Activated CD8-positive, alpha-beta memory T cell treated with anti-CD3 and anti-CD28 coated beads, Interleukin-2, amount 50 U/mL, for 24 hours (primary cell): ENCODE measurements around the gene HOXD11.

ENCODE experiments used
- DNase-seq: peaks from one replicate; pipeline ENCODE4 v3.0.0-alpha.2; 2020; ENCODE audit errors: extremely low read depth

HOXD11 gene

DNA sequence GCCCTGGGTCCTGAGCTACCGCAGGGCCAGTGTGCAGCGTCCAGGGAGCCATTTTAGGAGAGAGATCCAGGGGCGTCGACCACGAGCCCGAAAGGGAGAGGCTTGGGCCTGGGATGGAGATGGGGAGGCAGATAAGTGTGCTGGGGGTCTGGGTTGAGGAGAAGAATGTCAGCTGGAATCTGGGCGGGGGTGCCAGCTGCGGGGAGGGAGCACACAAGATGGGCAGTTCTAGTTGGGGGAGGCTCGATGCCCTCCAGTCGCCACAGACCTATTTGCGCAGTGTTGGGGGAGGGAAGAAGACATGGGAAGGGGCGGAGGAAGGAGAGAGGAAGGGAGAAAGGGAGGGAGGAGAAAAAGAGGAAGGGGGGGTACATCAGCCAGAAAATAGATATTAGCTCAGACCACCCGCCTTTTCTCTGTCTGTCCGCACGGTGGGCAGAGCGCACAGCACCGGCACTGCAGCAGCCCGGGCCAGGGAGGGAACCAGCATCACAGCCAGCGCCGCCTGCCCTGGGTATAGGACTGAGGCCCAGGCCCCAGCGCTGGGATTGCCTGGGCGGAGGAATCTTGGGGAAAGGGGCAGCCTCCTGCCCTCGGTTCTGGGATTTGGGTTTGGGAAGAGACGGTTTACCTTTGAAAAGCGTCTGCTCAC, 1.9 kb upstream of the HOXD11 start:
- DNase-seq = no peak

- no peak for DNase-seq
These were observed 1.1 kb upstream of the HOXD11 start for GRCh38 chr2:176105730-176106580.

DNA sequence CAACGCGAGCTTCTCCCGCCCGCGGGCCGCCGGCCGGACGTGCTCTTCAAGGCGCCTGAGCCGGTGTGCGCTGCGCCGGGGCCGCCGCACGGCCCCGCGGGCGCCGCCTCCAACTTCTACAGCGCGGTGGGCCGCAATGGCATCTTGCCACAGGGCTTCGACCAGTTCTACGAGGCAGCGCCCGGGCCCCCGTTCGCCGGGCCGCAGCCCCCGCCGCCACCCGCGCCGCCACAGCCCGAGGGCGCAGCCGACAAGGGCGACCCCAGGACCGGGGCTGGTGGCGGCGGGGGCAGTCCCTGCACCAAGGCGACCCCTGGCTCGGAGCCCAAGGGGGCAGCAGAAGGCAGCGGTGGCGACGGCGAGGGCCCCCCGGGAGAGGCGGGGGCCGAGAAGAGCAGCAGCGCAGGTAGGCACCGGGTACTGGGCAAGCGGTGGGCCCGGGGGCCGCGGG, 676 bp downstream of the HOXD11 start:
- no peak for DNase-seq

- no peak for DNase-seq
These were observed 2.3 kb downstream of the HOXD11 start for GRCh38 chr2:176109192-176109901.

GRCh38 chr2:176109946-176110345, 2.9 kb downstream of the HOXD11 start:
- no peak for DNase-seq

DNA sequence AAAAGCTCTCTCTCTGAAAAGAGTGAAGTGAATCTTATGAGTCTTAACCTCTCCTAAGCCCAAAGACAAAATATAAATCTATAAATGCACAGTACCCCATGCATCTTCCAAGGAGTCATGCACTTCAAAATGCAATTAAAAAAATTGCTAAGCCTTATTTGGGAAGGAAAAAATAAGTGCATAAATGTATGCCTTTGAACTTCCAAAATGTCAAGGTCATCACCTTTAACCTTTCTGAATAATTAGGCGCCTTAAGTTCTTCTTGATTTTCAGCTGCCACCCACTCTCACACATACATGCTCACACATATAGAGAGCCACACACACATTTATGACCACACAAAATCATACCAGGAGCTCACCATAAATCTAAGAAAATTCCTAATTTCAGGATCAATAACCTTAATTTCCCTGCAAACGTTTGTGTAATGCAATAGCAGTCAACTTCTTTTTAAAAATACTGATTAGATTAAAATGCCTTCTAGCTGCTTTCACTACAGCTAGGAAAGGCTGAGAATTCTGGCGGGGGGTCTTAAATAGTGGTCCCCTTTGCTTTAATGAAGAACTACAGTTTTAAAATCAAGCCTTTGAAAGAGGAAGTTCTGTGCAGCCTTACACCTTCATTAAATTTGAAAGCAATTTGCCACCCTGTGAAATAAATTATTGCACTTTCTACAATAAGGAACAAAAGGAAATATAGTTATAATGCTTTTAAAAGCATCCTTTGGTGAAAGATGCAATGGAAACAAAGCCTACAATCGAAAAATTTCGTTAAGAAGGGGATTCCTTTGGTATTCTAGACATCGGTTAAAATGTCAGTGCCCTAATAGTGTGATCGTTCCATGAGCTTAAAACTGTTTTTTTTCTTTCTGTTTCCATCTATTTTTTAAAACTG, 3.6 kb downstream of the HOXD11 start:
- DNase-seq = no peak

GRCh38 chr2:176111309-176111663, 4.2 kb downstream of the HOXD11 start:
- DNase-seq = no peak

DNA sequence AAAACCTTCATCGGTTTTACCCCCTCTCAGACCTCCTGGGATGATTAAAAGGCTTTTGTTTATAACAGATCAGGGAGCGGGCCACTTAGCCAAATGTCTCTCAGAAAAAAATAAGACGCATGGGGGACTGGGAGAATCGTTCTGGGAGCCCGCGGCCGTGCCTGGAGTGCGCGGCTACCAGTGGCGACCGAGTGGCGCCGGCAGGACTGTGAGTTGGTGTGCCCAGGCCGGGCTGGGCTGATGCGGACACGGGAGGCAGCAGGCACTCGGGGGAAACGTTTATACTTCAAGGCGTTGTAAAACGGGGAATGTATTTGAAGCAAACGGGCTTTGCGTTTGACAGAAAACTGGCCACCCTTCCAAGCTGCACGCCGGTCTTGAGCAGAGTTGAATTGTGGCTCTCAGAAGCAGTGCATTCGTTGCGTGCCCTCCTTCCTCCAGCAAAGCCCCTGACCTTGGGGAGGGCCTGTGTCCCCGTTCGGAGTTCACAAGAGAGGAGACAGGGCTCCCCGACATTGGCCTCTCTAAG, 4.8 kb downstream of the HOXD11 start:
- DNase-seq = no peak

- no peak for DNase-seq
These were observed 5.6 kb downstream of the HOXD11 start for GRCh38 chr2:176112375-176113302.

GRCh38 chr2:176114120-176114929, 7.2 kb downstream of the HOXD11 start:
- no peak for DNase-seq

GRCh38 chr2:176114930-176115625, 8.0 kb downstream of the HOXD11 start:
- no peak for DNase-seq

DNA sequence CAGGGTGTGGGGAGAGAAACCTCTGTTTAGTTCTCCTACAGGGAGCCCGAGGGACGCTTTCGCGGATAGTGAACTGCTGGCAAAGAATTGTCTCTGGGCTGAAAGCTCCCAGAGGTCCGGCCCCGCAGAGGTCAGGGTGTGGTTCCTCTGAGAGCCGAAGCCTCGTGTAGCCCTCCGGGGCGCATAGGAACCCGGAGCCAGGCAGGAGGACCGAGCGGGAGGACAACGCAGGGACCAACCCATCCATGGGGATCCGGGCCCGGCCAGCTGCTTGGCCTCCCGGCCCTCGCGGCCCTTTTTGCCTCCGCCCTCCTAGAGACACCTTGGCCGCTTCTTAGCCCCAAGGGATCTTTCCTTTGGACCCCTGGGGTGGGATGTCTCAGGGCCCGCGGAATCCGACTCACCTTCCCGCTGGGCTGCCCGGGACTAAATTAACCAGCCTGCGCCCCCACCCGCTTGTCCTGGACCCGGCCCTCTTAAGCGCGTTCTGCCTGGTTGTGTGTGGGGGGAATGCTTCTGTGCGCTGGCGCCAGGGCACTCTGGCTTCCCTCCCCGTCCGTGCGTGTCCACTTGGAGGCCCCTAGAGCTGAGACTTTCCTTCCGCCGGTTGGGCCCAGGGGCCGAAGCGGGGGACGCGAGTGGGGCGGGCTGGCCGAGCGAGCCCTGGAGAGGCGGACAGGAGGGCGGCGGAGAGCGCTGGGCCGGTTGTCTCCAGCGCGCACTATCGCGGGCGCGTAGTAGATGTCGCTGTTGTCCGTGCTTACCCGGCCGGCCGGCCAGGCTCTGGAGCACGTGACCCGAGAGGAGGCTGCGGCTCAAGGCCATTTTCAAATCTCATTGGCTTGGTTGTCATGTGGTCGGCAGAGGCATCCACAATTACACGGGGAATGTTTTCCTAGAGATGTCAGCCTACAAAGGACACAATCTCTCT, 9.1 kb downstream of the HOXD11 start, which contains the start of gene HOXD10:
HOXD10 (plus strand) TSS at position 896 of the 931 bp plus-strand sequence. CDS start 56 bp downstream, outside the sequence.
- no peak for DNase-seq

DNA sequence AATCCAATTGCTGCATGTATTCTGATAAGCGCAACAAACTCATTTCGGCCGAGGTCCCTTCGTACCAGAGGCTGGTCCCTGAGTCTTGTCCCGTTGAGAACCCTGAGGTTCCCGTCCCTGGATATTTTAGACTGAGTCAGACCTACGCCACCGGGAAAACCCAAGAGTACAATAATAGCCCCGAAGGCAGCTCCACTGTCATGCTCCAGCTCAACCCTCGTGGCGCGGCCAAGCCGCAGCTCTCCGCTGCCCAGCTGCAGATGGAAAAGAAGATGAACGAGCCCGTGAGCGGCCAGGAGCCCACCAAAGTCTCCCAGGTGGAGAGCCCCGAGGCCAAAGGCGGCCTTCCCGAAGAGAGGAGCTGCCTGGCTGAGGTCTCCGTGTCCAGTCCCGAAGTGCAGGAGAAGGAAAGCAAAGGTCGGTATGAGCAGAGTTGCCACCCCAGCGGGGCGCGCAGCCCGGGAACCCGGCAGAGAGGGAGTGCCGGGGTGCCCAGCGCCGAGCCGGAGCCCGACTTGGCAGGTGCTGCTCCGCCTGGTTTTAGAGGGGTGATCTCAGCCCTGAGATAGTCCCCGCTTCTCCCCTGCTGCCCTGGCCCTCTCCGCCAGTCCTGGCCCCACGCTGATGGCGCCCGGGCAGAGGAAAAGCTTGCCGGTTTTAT, 10.2 kb downstream of the HOXD11 start:
- DNase-seq = no peak

DNA sequence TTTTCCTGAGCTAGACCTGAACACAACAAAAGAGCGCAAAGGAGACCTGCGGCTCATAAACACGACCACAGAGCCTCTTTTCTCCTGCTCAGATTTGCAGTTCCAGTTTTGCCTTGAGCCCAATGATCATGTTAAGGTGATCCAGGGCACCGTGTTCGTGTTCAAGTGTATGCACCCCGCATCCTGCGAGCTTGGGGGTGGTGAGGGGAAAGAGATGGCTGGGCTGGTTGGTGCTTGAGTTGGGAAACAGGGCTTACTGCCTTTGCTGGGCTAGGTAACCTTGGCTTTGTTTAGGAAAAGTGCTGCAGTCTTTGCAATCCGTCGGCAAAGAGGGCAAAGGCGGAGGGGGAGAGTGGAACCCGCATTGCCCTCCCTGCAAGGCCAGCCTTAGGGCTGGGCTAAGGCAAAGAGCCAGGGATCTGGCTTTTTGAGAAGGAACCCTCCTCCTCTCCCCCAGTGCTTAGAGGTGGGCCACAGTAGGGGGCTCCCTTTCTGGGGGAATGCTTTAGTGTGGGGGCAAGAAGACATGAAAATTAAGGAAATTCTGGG, 10.8 kb downstream of the HOXD11 start:
- no peak for DNase-seq

- no peak for DNase-seq
These were observed 11.7 kb downstream of the HOXD11 start for GRCh38 chr2:176118601-176119339.
